ENCODE measurements around the gene CCDC120. TPM values are rescaled to one million over a fixed set of nuclear protein-coding genes. Genes with fewer than 3 reads are reported as not detected.

The CCDC120 gene
- total RNA-seq, 1 donor from 2014 or later: 1.6 TPM

- peak; percentile 14 for DNase-seq
- Histone ChIP-seq H3K4me1 (no peaks in the 10 kb centered on the region), H3K27me3 (ENCODE audit: low read depth) (no peaks in the 10 kb centered on the region), H3K27ac (replicated peaks) (no peak overlapping the region), H3K4me3 (no peak overlapping the region), H3K36me3 (peaks cover 4% of the 10 kb centered on the region), H3K9me3 (replicated peaks) (no peaks in the 10 kb centered on the region)
- intact Hi-C loops (cut with micrococcal nuclease): no loop called here
- peak; percentile 46 for TF ChIP-seq CTCF (IDR thresholded peaks at IDR 0.05; ENCODE audit: borderline replicate concordance)
Observed at GRCh38 chrX:49106930-49107329, 48.1 kb downstream of the CCDC120 start.

GRCh38 chrX:49108641-49109040, 49.8 kb downstream of the CCDC120 start:
- Histone ChIP-seq H3K27me3 (ENCODE audit: low read depth) (no peaks in the 10 kb centered on the region), H3K36me3 (peaks cover 15% of the 10 kb centered on the region), H3K27ac (replicated peaks) (no peak overlapping the region), H3K4me1 (no peaks in the 10 kb centered on the region), H3K9me3 (replicated peaks) (no peaks in the 10 kb centered on the region), H3K4me3 (no peak overlapping the region)
- intact Hi-C loops (cut with micrococcal nuclease): no loop called here
- DNase-seq: no peak
- no peak for TF ChIP-seq CTCF (IDR thresholded peaks at IDR 0.05; ENCODE audit: borderline replicate concordance)

GRCh38 chrX:49110417-49110816, 51.6 kb downstream of the CCDC120 start:
- Histone ChIP-seq H3K36me3 (peaks cover 22% of the 10 kb centered on the region), H3K9me3 (replicated peaks) (no peaks in the 10 kb centered on the region), H3K4me3 (no peak overlapping the region), H3K27me3 (ENCODE audit: low read depth) (no peaks in the 10 kb centered on the region), H3K4me1 (no peaks in the 10 kb centered on the region), H3K27ac (replicated peaks) (no peak overlapping the region)
- no peak for DNase-seq
- no peak for TF ChIP-seq CTCF (IDR thresholded peaks at IDR 0.05; ENCODE audit: borderline replicate concordance)
- intact Hi-C loops (cut with micrococcal nuclease): no loop called here

GRCh38 chrX:49111791-49112190, 53.0 kb downstream of the CCDC120 start:
- Histone ChIP-seq H3K4me1 (no peaks in the 10 kb centered on the region), H3K27me3 (ENCODE audit: low read depth) (no peaks in the 10 kb centered on the region), H3K27ac (replicated peaks) (peak overlapping the region; percentile 3), H3K9me3 (replicated peaks) (no peaks in the 10 kb centered on the region), H3K4me3 (no peak overlapping the region), H3K36me3 (peaks cover 32% of the 10 kb centered on the region)
- no peak for DNase-seq
- intact Hi-C loops (cut with micrococcal nuclease): no loop called here
- TF ChIP-seq CTCF (IDR thresholded peaks at IDR 0.05; ENCODE audit: borderline replicate concordance): no peak

GRCh38 chrX:49116076-49116475, 57.3 kb downstream of the CCDC120 start:
- no peak for DNase-seq
- peaks cover 53% of the 10 kb centered on the region for H3K36me3 ChIP-seq
- H3K4me3 ChIP-seq: no peak overlapping the region
- TF ChIP-seq CTCF (IDR thresholded peaks at IDR 0.05; ENCODE audit: borderline replicate concordance): no peak
- H3K27me3 ChIP-seq (ENCODE audit: low read depth): no peaks in the 10 kb centered on the region
- no peaks in the 10 kb centered on the region for H3K9me3 ChIP-seq (replicated peaks)
- H3K4me1 ChIP-seq: no peaks in the 10 kb centered on the region
- intact Hi-C loops (cut with micrococcal nuclease): no loop called here
- no peak overlapping the region for H3K27ac ChIP-seq (replicated peaks)

- Histone ChIP-seq H3K27ac (replicated peaks) (no peak overlapping the region), H3K4me1 (peaks cover under 1% of the 10 kb centered on the region), H3K27me3 (ENCODE audit: low read depth) (no peaks in the 10 kb centered on the region), H3K36me3 (peaks cover 56% of the 10 kb centered on the region), H3K4me3 (no peak overlapping the region), H3K9me3 (replicated peaks) (no peaks in the 10 kb centered on the region)
- TF ChIP-seq CTCF (IDR thresholded peaks at IDR 0.05; ENCODE audit: borderline replicate concordance): no peak
- intact Hi-C loops (cut with micrococcal nuclease): no loop called here
- no peak for DNase-seq
Observed at GRCh38 chrX:49116716-49117115, 57.9 kb downstream of the CCDC120 start.
